GM21381 (cell line): ENCODE results near the gene TRIM26.
"Not testable (repeated sequence)": the region's sequence is repeated elsewhere in the genome, so short reads cannot be mapped to it uniquely, and the experiment has no call there.

ENCODE experiments used
- ATAC-seq: cut with Tn5 transposase; IDR thresholded peaks from one replicate; pipeline ENCODE4 v1.9.1; 2021; ENCODE audit warnings: mild to moderate bottlenecking, moderate library complexity; ENCODE audit not compliant: unreplicated experiment

The TRIM26 gene

DNA sequence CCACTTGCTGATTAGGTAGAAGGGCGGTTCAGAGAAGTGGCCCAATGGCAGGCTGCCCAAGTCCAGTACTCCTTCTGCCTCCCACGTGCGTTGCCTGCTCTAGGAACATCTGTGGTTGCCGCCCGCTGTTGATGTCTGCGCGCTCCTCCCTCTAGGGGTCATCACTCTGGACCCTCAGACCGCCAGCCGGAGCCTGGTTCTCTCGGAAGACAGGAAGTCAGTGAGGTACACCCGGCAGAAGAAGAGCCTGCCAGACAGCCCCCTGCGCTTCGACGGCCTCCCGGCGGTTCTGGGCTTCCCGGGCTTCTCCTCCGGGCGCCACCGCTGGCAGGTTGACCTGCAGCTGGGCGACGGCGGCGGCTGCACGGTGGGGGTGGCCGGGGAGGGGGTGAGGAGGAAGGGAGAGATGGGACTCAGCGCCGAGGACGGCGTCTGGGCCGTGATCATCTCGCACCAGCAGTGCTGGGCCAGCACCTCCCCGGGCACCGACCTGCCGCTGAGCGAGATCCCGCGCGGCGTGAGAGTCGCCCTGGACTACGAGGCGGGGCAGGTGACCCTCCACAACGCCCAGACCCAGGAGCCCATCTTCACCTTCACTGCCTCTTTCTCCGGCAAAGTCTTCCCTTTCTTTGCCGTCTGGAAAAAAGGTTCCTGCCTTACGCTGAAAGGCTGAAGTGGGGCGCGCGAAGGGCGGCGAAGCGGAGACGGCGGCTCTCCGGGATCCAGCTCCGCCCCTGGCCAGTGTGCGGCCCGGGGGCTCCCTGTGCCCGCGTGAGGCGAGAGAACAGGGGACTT, 41.3 kb downstream of the TRIM26 start:
- no peak for ATAC-seq

DNA sequence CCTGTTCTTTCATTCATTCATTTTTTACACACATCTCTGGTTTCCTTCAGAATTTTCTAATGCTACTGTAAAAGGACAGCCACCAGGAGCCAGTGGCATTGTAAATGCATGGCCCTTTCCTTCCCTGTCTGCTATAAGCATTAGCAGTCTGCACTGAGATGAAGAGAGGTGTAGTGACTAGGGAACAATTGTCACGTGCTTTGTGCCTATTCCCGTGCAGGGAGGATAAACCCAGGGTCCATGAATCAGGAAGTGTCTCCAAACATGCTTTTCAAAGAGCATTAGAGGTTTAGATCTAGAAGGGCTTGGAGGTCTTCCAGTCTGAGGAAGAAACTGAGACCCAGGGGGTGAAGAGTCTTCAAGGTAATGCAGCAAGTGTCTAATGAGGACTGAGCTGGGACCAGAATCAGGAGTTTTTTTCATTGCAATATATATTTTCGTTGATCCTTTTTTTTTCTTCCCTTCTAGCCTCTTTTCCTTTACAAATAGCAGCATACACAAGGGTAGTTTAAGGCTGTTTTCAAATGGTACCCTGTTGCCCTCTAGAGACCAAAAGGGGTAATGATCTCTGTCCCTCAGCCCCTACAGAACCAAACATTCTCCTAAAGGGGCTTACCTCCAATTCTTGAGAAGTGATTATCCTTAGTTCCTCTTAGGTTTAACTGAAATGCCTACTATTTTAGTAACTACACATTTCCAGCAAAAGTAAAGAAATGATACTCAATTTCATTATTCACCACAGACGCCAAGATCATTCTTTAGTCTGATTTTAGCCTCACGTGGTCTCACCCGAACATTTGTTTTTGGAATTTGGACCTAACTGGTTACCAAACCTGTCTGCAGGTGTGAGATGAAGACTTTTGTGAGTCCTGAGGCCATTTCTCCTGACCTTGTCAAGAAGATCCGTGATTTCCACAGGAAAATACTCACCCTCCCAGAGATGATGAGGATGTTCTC, 43.3 kb downstream of the TRIM26 start:
- ATAC-seq, result no peak

DNA sequence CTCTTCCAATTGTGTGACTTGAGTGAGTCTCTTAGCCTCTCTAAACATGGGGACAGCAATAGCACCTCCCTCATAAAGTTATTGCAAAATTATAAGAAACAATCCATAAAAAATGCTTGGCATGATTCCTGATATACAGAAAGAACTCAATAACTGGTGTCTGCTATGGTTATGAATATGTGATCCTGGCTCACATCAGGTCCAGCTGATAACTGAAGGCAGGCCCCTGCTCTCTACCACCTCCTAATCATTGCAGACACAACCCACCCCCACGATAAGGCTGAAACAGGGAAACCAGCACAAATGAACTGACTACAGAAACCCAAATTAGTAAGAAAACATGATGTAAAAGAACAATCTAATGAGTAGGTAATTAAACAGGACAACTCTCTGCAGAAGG, 44.5 kb downstream of the TRIM26 start:
- no peak for ATAC-seq

DNA sequence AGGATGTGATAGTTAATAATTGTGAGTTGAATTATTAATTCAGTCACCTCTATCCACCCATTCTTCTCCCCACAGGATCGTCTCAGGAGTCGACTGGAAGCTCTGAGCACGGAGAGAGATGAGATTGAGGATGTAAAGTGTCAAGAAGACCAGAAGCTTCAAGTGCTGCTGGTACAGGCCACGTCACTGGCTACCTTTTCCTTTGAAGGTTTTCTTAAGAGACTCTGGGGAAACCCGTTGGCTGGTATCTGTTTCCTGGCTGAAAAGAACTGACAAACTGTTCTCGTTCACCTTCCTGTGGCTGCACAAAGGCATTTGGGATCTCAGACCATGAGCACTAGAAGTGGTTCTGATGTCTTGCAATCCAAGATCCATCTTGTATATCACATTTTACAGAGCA, 46.1 kb downstream of the TRIM26 start:
- no peak for ATAC-seq

DNA sequence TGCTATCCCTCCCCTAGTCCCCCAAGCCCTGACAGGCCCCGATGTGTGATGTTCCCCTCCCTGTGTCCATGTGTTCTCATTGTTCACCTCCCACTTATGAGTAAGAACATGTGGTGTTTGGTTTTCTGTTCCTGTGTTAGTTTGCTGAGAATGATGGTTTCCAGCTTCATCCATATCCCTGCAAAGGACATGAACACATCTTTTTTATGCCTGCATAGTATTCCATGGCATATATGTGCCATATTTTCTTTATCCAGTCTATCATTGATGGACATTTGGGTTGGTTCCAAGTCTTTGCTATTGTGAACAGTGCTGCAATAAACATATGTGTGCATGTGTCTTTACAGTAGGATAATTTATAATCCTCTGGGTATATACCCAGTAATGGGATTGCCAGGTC, 48.0 kb downstream of the TRIM26 start:
- ATAC-seq, result not testable (repeated sequence)

DNA sequence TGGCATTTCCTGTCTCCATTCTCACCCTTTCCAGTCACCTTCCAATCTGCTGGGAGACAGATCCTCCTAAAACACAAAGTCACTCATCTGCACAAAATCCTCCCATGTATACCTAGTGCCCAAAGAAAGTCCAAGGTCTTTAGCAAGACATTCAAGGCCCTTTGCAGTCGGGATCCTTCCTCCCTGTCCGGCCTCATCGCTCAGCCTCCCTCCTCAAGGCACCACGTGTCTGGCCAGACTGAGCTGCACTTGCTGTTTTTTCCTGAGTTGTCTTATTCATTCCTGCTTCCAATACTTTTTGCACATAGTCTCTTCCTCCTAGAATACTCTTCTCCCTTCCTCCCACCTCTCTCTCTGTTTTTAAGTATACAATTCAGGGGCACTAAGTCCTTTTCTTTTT, 48.5 kb downstream of the TRIM26 start:
- ATAC-seq, result no peak

DNA sequence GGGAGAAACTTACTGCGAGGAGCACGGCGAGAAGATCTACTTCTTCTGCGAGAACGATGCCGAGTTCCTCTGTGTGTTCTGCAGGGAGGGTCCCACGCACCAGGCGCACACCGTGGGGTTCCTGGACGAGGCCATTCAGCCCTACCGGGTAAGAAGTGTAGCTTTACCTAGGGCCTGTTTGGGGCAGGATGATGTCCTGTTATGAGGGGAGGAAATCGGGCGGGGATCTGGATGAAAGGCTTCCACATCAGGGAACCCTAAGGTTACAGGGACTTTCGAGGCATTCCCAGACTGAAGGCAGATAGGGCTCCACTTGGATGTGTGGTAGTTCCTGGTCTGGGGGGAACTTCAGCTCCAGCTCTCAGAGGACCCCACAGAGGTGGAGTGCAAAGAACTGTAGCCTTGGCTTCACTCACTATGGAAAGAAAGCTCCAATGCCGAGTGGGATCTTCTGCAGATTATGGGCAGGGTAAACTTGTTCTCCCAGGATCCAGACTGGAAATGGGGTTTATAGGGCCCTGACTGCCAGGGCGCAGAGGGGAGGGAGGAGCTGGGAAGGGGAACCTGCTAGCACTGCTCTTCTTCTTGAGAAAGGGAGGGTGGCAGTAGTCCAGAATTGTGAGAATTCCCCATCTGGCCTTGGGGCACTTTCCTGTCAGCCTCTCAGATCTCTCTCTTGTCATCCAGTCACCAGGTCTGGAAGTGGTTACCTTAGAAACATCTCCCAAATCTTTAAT, 49.1 kb downstream of the TRIM26 start:
- no peak for ATAC-seq

DNA sequence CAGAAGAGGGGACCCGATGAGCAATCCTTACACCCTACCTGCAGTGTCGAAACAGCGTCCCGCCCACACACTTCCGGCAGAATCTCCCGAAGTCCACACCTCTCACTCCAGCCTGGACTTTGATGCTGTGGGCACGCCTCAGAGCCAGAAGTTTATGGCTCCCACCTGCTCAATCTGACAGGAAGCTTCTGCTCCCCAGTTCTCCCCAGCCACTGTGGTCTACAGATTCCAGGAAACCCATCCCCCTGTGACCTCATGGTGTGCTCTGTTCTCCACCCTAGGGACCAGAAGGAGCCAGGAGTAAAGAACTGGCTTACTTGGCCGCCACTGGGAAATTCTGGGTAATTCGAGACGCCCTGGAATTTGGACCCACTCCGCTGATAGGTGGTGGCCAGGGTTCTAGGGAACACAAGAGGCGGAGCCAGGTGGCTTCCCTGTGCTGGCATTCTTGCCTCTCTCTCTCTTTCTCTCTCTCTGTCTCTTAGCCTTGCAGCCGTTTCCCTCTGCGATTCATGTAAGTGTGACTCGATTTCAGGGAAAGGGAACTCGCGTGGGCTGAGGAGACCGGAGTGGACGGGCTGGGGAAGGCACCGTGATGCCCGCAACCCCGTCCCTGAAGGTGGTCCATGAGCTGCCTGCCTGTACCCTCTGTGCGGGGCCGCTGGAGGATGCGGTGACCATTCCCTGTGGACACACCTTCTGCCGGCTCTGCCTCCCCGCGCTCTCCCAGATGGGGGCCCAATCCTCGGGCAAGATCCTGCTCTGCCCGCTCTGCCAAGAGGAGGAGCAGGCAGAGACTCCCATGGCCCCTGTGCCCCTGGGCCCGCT, 49.9 kb downstream of the TRIM26 start, which contains the start of gene TRIM15:
TSS of gene TRIM15 (plus strand) at position 457 of the 828 bp plus-strand sequence. CDS start at position 596, 139 bp downstream.
- no peak for ATAC-seq

DNA sequence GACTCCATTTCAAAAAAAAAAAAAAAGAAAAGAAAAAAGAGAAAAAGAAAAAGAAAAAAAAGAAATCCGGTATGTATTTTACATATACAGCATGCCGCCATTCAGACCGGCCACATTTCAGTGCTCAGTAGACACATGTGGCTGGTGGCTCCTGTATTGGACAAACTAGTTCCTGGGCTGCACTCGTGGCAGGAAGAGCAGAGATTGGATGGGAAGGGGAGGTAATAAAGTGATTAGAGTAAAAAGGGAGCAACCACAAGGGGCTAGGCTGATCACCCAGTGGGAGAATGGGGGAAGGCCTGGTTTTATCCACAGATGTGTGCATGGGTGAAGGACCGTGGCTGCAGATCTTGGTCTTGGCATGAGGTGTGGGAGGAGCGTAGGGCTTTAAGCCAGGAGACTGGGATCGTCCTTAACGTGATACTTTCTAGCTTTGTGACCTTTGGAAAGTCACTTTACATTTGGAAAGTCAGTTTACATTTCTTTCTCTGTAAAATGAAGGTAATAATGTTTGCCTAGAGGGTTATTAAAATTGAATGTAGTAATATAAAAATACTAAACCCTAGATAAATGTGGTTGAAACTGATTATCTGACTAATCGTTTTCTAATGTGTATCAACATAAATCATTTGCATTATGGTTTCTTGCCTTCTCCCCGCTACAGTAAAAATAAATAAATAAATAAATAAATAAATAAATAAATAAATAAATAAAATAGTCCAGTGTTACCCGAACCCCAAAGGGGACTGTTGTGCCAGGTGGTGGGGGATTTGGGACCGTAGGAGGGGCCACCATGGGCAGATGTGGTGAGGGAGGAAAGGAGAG, 50.7 kb downstream of the TRIM26 start:
- ATAC-seq, result no peak

DNA sequence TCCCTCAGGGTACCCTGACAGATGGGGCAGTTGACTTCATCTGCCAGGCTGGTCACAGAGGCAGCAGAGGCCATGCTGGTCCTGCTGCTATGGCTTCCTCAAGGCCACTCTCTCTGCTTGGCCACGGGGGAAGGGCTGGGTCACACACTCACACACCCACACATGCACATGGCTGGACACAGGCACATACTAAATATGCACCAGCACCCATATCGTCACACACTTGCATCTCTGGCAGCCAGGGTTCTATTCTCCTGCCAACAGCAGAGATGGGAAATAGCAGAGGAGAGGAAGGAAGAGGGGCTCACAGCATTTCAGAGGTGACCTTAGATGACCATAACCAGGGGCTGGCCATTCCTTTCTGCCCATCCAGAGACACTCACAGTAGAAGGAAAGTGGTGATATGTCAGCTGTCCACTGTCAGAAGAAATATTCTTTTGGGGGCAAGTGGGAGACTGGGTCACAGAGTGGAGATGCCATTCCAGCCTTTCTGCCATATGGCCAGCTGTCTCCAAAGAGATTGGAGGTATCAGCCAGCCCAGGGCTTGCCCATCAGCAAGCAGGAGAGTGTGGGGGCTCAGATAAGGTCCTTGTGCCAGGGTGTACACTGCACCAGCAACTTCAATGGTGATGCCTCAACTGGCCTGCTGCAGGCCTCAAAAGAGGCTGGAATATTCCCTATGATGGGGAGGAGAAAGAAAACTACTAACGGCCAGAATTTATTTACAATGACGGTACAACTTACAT, 52.2 kb downstream of the TRIM26 start, which contains the start of gene TRIM10:
TSS of gene TRIM10 (minus strand) at position 427 of the 747 bp plus-strand sequence. CDS start at position 74, 353 bp downstream.
- ATAC-seq, result no peak

DNA sequence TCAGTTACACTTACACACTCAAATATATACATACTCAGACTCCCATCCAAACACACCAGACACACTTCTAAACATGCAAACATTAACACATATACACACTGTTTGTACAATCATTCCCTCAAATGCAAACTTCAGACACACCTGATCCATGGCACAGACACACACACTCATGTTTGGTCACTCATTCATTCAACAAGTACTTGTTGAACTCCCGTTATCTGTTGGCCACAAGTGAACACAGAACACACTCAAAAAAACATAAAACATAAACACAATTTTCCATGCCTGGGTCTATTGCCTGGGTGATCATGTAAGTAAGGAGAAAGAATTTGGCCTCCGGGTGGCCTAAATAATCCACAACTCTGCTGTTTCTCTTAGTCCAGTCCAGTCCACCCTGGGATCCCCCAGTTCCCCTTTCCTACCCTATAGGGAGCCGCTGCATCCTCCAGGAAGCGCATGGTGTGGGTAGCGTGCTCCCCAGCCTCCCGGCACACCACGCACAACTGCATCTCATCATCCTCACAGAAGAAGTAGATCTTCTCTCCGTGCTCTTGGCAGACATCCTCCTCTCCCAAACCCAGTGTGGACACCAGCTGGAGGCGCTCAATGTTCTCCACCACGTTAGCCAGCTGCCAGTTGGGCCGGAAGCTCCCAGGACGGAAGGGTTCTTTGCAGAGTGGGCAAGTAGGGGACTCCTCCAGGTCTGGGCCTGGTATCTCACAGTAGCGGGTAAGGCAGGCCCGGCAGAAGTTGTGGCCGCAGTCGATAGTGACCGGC, 53.0 kb downstream of the TRIM26 start:
- no peak for ATAC-seq

DNA sequence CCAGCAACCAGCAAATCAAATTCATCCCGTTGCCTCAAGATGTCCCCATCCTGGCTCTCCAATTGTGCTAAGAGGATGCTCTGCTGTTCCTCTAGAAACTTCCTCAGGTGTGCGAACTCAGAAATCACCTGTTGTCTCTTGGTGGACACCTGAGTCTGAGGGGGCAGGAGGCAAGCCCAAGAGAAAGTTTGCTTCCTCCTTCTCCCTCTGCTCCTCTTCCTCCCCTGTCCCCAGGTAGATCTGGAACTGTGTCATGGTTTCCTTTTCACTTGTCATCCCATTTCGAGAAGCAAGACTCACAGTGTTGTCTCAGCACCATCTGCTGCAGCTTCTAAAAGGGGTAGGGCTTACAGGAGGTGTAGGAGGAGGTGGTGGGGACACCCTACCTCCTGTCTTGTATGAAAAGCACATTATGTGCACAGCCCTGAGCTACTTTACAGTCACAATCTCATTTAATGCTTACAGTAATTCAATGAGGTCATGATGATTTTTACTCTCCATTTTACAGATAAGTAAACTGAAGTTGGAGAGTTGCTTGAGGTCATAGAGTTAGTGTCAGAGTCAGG, 54.6 kb downstream of the TRIM26 start:
- no peak for ATAC-seq

DNA sequence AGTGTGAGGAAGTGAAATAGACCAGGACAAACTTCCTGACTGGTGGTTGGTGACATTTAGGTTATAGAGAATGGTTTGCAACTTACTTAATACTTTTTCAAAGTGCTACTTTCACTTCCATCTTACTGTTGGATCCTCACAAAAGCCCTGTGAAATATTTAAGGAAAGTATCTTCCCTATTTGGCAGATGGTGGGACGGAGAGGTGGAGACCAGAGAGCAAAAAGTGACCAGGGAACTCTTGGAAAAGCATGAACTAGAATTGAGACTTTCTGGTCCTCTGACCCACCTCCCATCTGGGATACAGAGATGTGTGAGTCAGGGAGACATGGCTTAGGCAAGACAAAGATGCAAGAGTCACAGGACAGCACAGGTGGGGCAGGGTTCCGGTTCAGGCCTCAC, 55.2 kb downstream of the TRIM26 start:
- no peak for ATAC-seq

DNA sequence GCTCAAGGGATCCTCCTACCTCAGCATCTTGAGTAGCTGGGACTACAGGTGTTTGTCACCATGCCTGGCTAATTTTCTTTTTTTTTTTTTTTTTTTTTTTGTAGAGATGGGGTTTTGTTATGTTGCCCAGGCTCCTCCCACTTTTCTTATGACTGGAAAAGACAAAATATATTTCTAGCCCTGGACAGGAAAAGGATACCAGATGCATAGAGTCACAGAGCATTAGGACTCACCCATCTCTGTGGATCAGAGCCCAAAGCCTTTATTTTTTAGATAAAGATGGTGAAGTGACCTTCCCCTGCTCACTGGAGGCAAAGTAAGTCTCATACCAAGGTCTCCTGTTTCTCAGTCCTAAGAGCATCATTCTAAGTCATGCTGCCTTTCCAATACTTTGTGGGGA, 55.6 kb downstream of the TRIM26 start:
- no peak for ATAC-seq

DNA sequence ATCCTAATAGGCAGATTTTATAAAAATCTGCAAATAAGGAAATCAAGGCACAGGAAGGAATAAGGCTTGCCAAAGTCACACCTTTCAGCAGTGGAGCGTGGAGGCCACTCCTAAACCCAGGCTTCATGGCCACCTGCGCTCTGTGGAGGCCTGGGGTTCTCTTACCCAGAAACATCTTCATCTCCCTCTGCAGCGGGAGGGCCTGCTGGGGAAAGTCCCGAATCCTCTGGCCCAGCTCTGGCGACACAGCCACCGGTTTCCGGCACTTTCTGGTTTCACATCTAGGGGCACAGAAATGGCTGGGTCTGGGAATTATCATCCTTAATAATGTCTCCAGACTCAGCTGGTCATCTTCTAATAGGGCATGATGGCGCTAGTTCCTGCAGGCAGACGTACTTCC, 56.4 kb downstream of the TRIM26 start:
- no peak for ATAC-seq

DNA sequence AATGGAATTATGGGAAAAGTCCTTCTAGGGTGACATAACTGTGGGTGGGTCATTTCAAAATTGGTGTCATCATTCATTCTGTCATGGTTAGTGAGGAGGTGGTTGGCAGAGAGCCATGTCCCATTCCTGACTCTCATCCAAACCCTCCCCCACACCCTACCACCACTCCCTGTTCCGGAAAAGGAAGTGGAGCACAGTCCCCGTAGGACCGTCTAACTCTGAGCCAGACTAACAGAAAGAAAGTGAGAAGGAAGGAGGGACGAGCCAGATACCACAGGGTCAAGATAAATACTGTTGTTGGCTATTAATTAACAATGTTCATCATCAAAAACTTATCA, 57.0 kb downstream of the TRIM26 start:
- no peak for ATAC-seq

DNA sequence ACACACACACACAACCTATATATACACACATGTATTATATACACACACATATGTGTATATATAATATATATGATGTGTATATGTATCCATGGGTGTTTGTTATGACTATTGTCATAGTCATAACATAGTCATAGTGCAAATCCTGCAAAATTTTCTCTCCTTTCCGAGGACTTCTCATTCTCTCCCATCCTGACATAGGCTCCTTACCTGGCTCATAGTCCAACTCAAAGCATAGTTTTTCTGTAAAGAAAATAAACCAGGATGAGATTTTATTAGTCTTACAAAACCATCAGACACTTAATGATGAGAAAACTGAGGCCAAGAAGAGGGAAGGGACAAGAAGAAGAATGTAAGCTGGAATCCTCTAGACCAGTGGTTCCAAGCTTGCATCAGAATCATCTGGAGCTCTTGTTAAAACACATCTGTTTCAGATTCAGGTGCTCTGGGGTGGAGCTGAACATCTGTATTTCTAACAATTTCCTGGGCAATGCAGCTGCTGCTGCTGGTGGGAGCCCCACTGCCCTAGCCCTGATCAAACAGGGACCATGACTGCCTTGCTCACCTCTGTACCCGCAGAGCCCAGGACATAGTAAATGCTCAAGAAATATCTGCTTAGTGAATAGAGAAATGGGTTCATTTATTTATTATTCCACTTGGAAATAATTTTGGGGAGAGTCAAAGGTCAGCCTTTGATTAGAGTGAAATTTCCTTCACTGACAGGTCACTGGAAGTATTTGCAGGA, 57.5 kb downstream of the TRIM26 start:
- no peak for ATAC-seq
